ENCODE data around the gene TUFT1. TPM values are rescaled to one million over a fixed set of nuclear protein-coding genes. Genes with fewer than 3 reads are reported as not detected.
A peak's percentile ranks its signal among the peaks of the same experiment; 100 is the strongest.

The TUFT1 gene
- total and polyA plus RNA-seq, 2 of the 13 experiments (the other 11 are each of a cell fraction or from before 2014, with no cell fraction given) = 6.4 to 7.3 TPM

DNA sequence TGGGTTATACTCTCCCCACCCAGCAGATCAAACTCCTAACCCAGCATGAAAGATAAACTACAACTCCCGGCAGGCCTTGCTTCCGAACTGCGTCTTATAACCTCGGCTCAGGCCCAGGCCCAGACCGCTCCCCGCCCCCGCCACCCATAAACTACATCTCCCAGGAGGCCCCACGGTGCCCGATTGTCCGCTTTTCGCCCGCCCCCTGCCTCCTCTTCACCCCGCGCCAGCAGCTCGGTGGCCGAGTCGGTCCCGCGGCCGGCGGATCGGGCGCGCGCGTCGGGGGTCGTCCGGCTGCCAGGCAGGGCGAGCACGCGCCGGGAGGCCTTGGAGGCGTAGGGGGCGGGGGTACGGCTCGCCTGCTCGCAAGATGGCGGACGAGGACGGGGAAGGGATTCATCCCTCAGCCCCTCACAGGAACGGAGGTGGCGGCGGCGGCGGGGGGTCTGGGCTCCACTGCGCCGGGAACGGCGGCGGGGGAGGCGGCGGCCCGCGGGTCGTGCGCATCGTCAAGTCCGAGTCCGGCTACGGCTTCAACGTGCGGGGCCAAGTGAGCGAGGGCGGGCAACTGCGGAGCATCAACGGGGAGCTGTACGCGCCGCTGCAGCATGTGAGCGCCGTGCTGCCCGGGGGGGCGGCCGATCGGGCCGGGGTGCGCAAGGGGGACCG is 71.9 kb downstream of the TUFT1 start, which contains the start of gene SNX27 (continued):
- TF ChIP-seq E2F2 (CRISPR knock-in tag; IDR thresholded peaks at IDR 0.05; ENCODE audit: borderline replicate concordance) (no peak), ZXDC (CRISPR knock-in tag; IDR thresholded peaks at IDR 0.05) (no peak), HNF4G (IDR thresholded peaks at IDR 0.05; ENCODE audit: borderline replicate concordance, low read depth, low read length) (peak; percentile 11; the same call in 1 of the 2 replicates), HNF4G (CRISPR knock-in tag; IDR thresholded peaks at IDR 0.05; ENCODE audit: borderline replicate concordance, low read depth) (no peak), SUZ12 (IDR thresholded peaks at IDR 0.05; ENCODE audit: low read depth, low read length) (peak; percentile 82), ZEB1 (IDR thresholded peaks at IDR 0.05; ENCODE audit: insufficient replicate concordance, low read depth) (no peak), SALL2 (CRISPR knock-in tag; IDR thresholded peaks at IDR 0.05) (peak; percentile 70; the same call in 1 of the 2 replicates), POLR2A (IDR thresholded peaks at IDR 0.05; ENCODE audit: insufficient read depth in 1 of 2, low read depth in 2 of 2, low read length in 2 of 2) (peak; percentile 8 to 62; a peak in 2 of 4 replicates), ZNF558 (CRISPR knock-in tag; IDR thresholded peaks at IDR 0.05; ENCODE audit: borderline replicate concordance) (no peak; the same call in 1 of the 2 replicates), KLF13 (CRISPR knock-in tag; IDR thresholded peaks at IDR 0.05) (no peak), AHR (CRISPR knock-in tag; IDR thresholded peaks at IDR 0.05) (no peak), ZNF550 (CRISPR knock-in tag; IDR thresholded peaks at IDR 0.05; ENCODE audit: borderline replicate concordance) (0 out of 2 replicates have a peak, but pooled peaks have one; percentile 52), RBM22 (optimal IDR thresholded peaks at IDR 0.05; ENCODE audit: low read length) (no peak), KDM4B (CRISPR knock-in tag; IDR thresholded peaks at IDR 0.05) (no peak), ZNF792 (CRISPR knock-in tag; IDR thresholded peaks at IDR 0.05) (0 out of 2 replicates have a peak, but pooled peaks have one; percentile 21), ZNF678 (CRISPR knock-in tag; IDR thresholded peaks at IDR 0.05) (no peak), TIGD3 (CRISPR knock-in tag; IDR thresholded peaks at IDR 0.05; ENCODE audit: borderline replicate concordance) (no peak), CEBPB (IDR thresholded peaks at IDR 0.05; ENCODE audit: borderline replicate concordance, low read depth, low read length) (no peak), FIP1L1 (IDR thresholded peaks at IDR 0.05; ENCODE audit: borderline replicate concordance, insufficient read depth, low read depth, low read length) (no peak), NPAS2 (CRISPR knock-in tag; IDR thresholded peaks at IDR 0.05; ENCODE audit: borderline replicate concordance) (no peak), SIN3B (IDR thresholded peaks at IDR 0.05; ENCODE audit: low read length) (no peak), MEF2D (CRISPR knock-in tag; IDR thresholded peaks at IDR 0.05) (no peak), TEAD2 (CRISPR knock-in tag; IDR thresholded peaks at IDR 0.05) (no peak), MXD1 (CRISPR knock-in tag; IDR thresholded peaks at IDR 0.05) (no peak), MAFG (CRISPR knock-in tag; IDR thresholded peaks at IDR 0.05) (no peak), ZNF7 (CRISPR knock-in tag; IDR thresholded peaks at IDR 0.05) (no peak), ZBTB20 (CRISPR knock-in tag; IDR thresholded peaks at IDR 0.05; ENCODE audit: borderline replicate concordance, low read depth) (no peak)
